Stimulated activated CD8-positive, alpha-beta memory T cell treated with anti-CD3 and anti-CD28 coated beads, Interleukin-15, amount 100 ng/mL, for 4 hours (primary cell): ENCODE measurements around the gene AGPS.
"Not testable (repeated sequence)": the region's sequence is repeated elsewhere in the genome, so short reads cannot be mapped to it uniquely, and the experiment has no call there.

Source experiments
- DNase-seq, 2 donors: peaks; one replicate each; pipeline ENCODE4 v3.0.0-alpha.2; 2020; ENCODE audit warnings: low read depth in 2 of 2

The AGPS gene

GRCh38 chr2:177385151-177385550, 7.4 kb upstream of the AGPS start:
- DNase-seq: no peak

- DNase-seq: no peak
Observed at GRCh38 chr2:177391822-177392372, 676 bp upstream of the AGPS start.

- DNase-seq: no peak
Observed at GRCh38 chr2:177393203-177393755, 706 bp downstream of the AGPS start.

- DNase-seq: no peak
Observed at GRCh38 chr2:177393824-177394593, 1.4 kb downstream of the AGPS start.

- no peak for DNase-seq
Observed at GRCh38 chr2:177394594-177394973, 2.0 kb downstream of the AGPS start.

GRCh38 chr2:177395351-177396065, 2.9 kb downstream of the AGPS start:
- no peak for DNase-seq

GRCh38 chr2:177396703-177397460, 4.3 kb downstream of the AGPS start:
- no peak for DNase-seq

- no peak for DNase-seq
Observed at GRCh38 chr2:177397481-177398289, 5.1 kb downstream of the AGPS start.

GRCh38 chr2:177398290-177398683, 5.7 kb downstream of the AGPS start:
- DNase-seq: no peak

GRCh38 chr2:177398791-177399190, 6.2 kb downstream of the AGPS start:
- DNase-seq: no peak

- no peak for DNase-seq
Observed at GRCh38 chr2:177399376-177399775, 6.8 kb downstream of the AGPS start.

GRCh38 chr2:177400337-177400923, 7.9 kb downstream of the AGPS start:
- DNase-seq: no peak

GRCh38 chr2:177402096-177402495, 9.5 kb downstream of the AGPS start:
- no peak for DNase-seq

GRCh38 chr2:177403838-177404237, 11.3 kb downstream of the AGPS start:
- DNase-seq: no peak

GRCh38 chr2:177404243-177404642, 11.7 kb downstream of the AGPS start:
- DNase-seq: no peak

- no peak for DNase-seq
Observed at GRCh38 chr2:177405029-177405692, 12.6 kb downstream of the AGPS start.

- no peak for DNase-seq
Observed at GRCh38 chr2:177406182-177406581, 13.6 kb downstream of the AGPS start.

- no peak for DNase-seq
Observed at GRCh38 chr2:177407031-177407430, 14.5 kb downstream of the AGPS start.

GRCh38 chr2:177410629-177411028, 18.1 kb downstream of the AGPS start:
- not testable (repeated sequence) for DNase-seq

GRCh38 chr2:177413703-177414102, 21.1 kb downstream of the AGPS start:
- no peak for DNase-seq
